ENCODE results near the gene ARRB1. TPM values are rescaled to one million over a fixed set of nuclear protein-coding genes. Genes with fewer than 3 reads are reported as not detected.
A peak's percentile ranks its signal among the peaks of the same experiment; 100 is the strongest.
"Not testable (repeated sequence)": the region's sequence is repeated elsewhere in the genome, so short reads cannot be mapped to it uniquely, and the experiment has no call there.

ARRB1 gene
- total RNA-seq, 1 donor from 2014 or later = 22.7 TPM

GRCh38 chr11:75330886-75331285 lies 20.6 kb downstream of the ARRB1 start:
- intact Hi-C loops (cut with micrococcal nuclease); DNase-seq; H3K27ac Mint-ChIP-seq; H3K9me3 Mint-ChIP-seq; H3K4me3 Mint-ChIP-seq; H3K27me3 Mint-ChIP-seq: not testable (repeated sequence)
- H3K4me1 Mint-ChIP-seq = peaks cover 51% of the 10 kb centered on the region
- H3K36me3 Mint-ChIP-seq (ENCODE audit: low read depth) = peaks cover 15% of the 10 kb centered on the region

GRCh38 chr11:75330291-75330690 lies 21.2 kb downstream of the ARRB1 start:
- peaks cover 55% of the 10 kb centered on the region for H3K4me1 Mint-ChIP-seq
- DNase-seq = no peak
- H3K9me3 Mint-ChIP-seq = peaks cover 4% of the 10 kb centered on the region
- peaks cover 15% of the 10 kb centered on the region for H3K36me3 Mint-ChIP-seq (ENCODE audit: low read depth)
- intact Hi-C loops (cut with micrococcal nuclease) = no loop called here
- peak overlapping the region; percentile 77 for H3K27ac Mint-ChIP-seq
- H3K4me3 Mint-ChIP-seq = no peak overlapping the region
- H3K27me3 Mint-ChIP-seq = no peaks in the 10 kb centered on the region

GRCh38 chr11:75328426-75329277 lies 22.8 kb downstream of the ARRB1 start:
- Mint-ChIP-seq H3K4me3 (peak overlapping the region; percentile 67), H3K4me1 (peaks cover 56% of the 10 kb centered on the region), H3K9me3 (peaks cover 4% of the 10 kb centered on the region), H3K27me3 (no peaks in the 10 kb centered on the region), H3K36me3 (ENCODE audit: low read depth) (peaks cover 15% of the 10 kb centered on the region), H3K27ac (peak overlapping the region; percentile 77)
- peak; percentile 88 for DNase-seq
- intact Hi-C loops (cut with micrococcal nuclease) = loop anchor here (1.0 to 2.0 kb wide), 3 partner anchors 10 to 48 kb away; partner anchors contain the start of gene ARRB1

- DNase-seq = no peak
- Mint-ChIP-seq H3K4me1 (peaks cover 52% of the 10 kb centered on the region), H3K4me3 (peak overlapping the region; percentile 36), H3K9me3 (no peaks in the 10 kb centered on the region), H3K27me3 (no peaks in the 10 kb centered on the region), H3K36me3 (ENCODE audit: low read depth) (peaks cover 7% of the 10 kb centered on the region), H3K27ac (peak overlapping the region; percentile 74)
- intact Hi-C loops (cut with micrococcal nuclease) = loop anchor here (1.0 kb wide), 1 partner anchor 58 kb away; no protein-coding TSS in a partner anchor
Measured at GRCh38 chr11:75326439-75326810, 25.0 kb downstream of the ARRB1 start.

- H3K27ac Mint-ChIP-seq = peak overlapping the region; percentile 74
- H3K9me3 Mint-ChIP-seq = no peaks in the 10 kb centered on the region
Measured at GRCh38 chr11:75325713-75326438, 25.6 kb downstream of the ARRB1 start.

GRCh38 chr11:75324740-75325139 lies 26.7 kb downstream of the ARRB1 start:
- no peak for DNase-seq
- Mint-ChIP-seq H3K27ac (no peak overlapping the region), H3K36me3 (ENCODE audit: low read depth) (peaks cover 5% of the 10 kb centered on the region), H3K4me1 (peaks cover 43% of the 10 kb centered on the region), H3K9me3 (no peaks in the 10 kb centered on the region), H3K4me3 (no peak overlapping the region), H3K27me3 (no peaks in the 10 kb centered on the region)
- intact Hi-C loops (cut with micrococcal nuclease) = no loop called here

More at GRCh38 chr11:75325713-75326438, 25.6 kb downstream of the ARRB1 start:
- Mint-ChIP-seq H3K27me3 (no peaks in the 10 kb centered on the region), H3K4me3 (peak overlapping the region; percentile 36), H3K36me3 (ENCODE audit: low read depth) (peaks cover 5% of the 10 kb centered on the region), H3K4me1 (peaks cover 51% of the 10 kb centered on the region)
- peak; percentile 72 for DNase-seq
- intact Hi-C loops (cut with micrococcal nuclease) = loop anchor here (1.0 kb wide), 1 partner anchor 58 kb away; no protein-coding TSS in a partner anchor

GRCh38 chr11:75324189-75324588 lies 27.3 kb downstream of the ARRB1 start:
- no peak for DNase-seq
- Mint-ChIP-seq H3K4me3 (no peak overlapping the region), H3K27ac (no peak overlapping the region), H3K4me1 (peaks cover 37% of the 10 kb centered on the region), H3K27me3 (no peaks in the 10 kb centered on the region), H3K36me3 (ENCODE audit: low read depth) (peaks cover 5% of the 10 kb centered on the region), H3K9me3 (no peaks in the 10 kb centered on the region)
- intact Hi-C loops (cut with micrococcal nuclease) = no loop called here

- no peak overlapping the region for H3K4me3 Mint-ChIP-seq
- H3K36me3 Mint-ChIP-seq (ENCODE audit: low read depth) = peaks cover 5% of the 10 kb centered on the region
- no peak for DNase-seq
- intact Hi-C loops (cut with micrococcal nuclease) = no loop called here
- no peaks in the 10 kb centered on the region for H3K27me3 Mint-ChIP-seq
- H3K9me3 Mint-ChIP-seq = no peaks in the 10 kb centered on the region
- H3K27ac Mint-ChIP-seq = peak overlapping the region; percentile 43
- peaks cover 32% of the 10 kb centered on the region for H3K4me1 Mint-ChIP-seq
Measured at GRCh38 chr11:75323609-75324008, 27.9 kb downstream of the ARRB1 start.

GRCh38 chr11:75320643-75321042 lies 30.8 kb downstream of the ARRB1 start:
- H3K27ac Mint-ChIP-seq = no peak overlapping the region
- intact Hi-C loops (cut with micrococcal nuclease) = no loop called here
- H3K9me3 Mint-ChIP-seq = no peaks in the 10 kb centered on the region
- no peak for DNase-seq
- H3K27me3 Mint-ChIP-seq = no peaks in the 10 kb centered on the region
- H3K4me1 Mint-ChIP-seq = peaks cover 15% of the 10 kb centered on the region
- peaks cover 3% of the 10 kb centered on the region for H3K36me3 Mint-ChIP-seq (ENCODE audit: low read depth)
- H3K4me3 Mint-ChIP-seq = no peak overlapping the region

GRCh38 chr11:75320046-75320618 lies 31.3 kb downstream of the ARRB1 start:
- intact Hi-C loops (cut with micrococcal nuclease) = no loop called here
- H3K4me3 Mint-ChIP-seq = no peak overlapping the region
- H3K27ac Mint-ChIP-seq = no peak overlapping the region
- no peaks in the 10 kb centered on the region for H3K9me3 Mint-ChIP-seq
- H3K27me3 Mint-ChIP-seq = no peaks in the 10 kb centered on the region
- H3K36me3 Mint-ChIP-seq (ENCODE audit: low read depth) = peaks cover 3% of the 10 kb centered on the region
- DNase-seq = no peak
- H3K4me1 Mint-ChIP-seq = peaks cover 19% of the 10 kb centered on the region

- DNase-seq = no peak
- Mint-ChIP-seq H3K27ac (no peak overlapping the region), H3K36me3 (ENCODE audit: low read depth) (peaks cover 3% of the 10 kb centered on the region), H3K4me3 (no peak overlapping the region), H3K4me1 (peaks cover 19% of the 10 kb centered on the region), H3K27me3 (no peaks in the 10 kb centered on the region), H3K9me3 (no peaks in the 10 kb centered on the region)
- intact Hi-C loops (cut with micrococcal nuclease) = no loop called here
Measured at GRCh38 chr11:75319035-75319877, 32.2 kb downstream of the ARRB1 start.

- no peaks in the 10 kb centered on the region for H3K9me3 Mint-ChIP-seq
- H3K4me3 Mint-ChIP-seq = no peak overlapping the region
- DNase-seq = no peak
- H3K36me3 Mint-ChIP-seq (ENCODE audit: low read depth) = no peaks in the 10 kb centered on the region
- intact Hi-C loops (cut with micrococcal nuclease) = no loop called here
- no peaks in the 10 kb centered on the region for H3K27me3 Mint-ChIP-seq
- H3K4me1 Mint-ChIP-seq = peaks cover 11% of the 10 kb centered on the region
- no peak overlapping the region for H3K27ac Mint-ChIP-seq
Measured at GRCh38 chr11:75317446-75318122, 33.9 kb downstream of the ARRB1 start.

GRCh38 chr11:75315439-75315805 lies 36.0 kb downstream of the ARRB1 start:
- Mint-ChIP-seq H3K4me3 (no peak overlapping the region), H3K36me3 (ENCODE audit: low read depth) (peaks cover 2% of the 10 kb centered on the region), H3K27ac (no peak overlapping the region), H3K9me3 (no peaks in the 10 kb centered on the region), H3K27me3 (no peaks in the 10 kb centered on the region), H3K4me1 (peaks cover 12% of the 10 kb centered on the region)
- DNase-seq = no peak
- intact Hi-C loops (cut with micrococcal nuclease) = no loop called here
